Osteoblast (primary cell): ENCODE measurements around the gene PFKL. TPM values are rescaled to one million over a fixed set of nuclear protein-coding genes. Genes with fewer than 3 reads are reported as not detected.
"Not testable (repeated sequence)": the region's sequence is repeated elsewhere in the genome, so short reads cannot be mapped to it uniquely, and the experiment has no call there.

Experiments used
- DNase-seq: peaks from one replicate; pipeline ENCODE4 v3.0.0; 2011; ENCODE audit warnings: low spot score, mixed read lengths; ENCODE audit not compliant: insufficient read length; ENCODE audit errors: missing footprints
- H2AFZ ChIP-seq: 2 replicates; pipeline ENCODE4 v1.6.0; 2011; ENCODE audit warnings: mild to moderate bottlenecking, low read length
- H3K27ac ChIP-seq: 2 replicates; pipeline ENCODE4 v1.5.1; 2011; ENCODE audit warnings: mild to moderate bottlenecking, low read depth, low read length, moderate library complexity
- H3K27me3 ChIP-seq: 2 replicates; pipeline ENCODE4 v1.6.0; 2012; ENCODE audit warnings: mild to moderate bottlenecking, control low read depth, inconsistent platforms, low read length, moderate library complexity; ENCODE audit not compliant: insufficient read depth
- H3K36me3 ChIP-seq: 2 replicates; pipeline ENCODE4 v1.5.1; 2011; ENCODE audit warnings: mild to moderate bottlenecking, low read length, control low read depth, moderate library complexity; ENCODE audit not compliant: insufficient read depth
- H3K4me1 ChIP-seq: 2 replicates; pipeline ENCODE4 v1.5.1; 2011; ENCODE audit warnings: mild to moderate bottlenecking, low read length, control low read depth, moderate library complexity; ENCODE audit not compliant: insufficient read depth
- H3K4me2 ChIP-seq: 2 replicates; pipeline ENCODE4 v1.6.0; 2011; ENCODE audit warnings: mild to moderate bottlenecking, low read length; ENCODE audit not compliant: insufficient read depth
- H3K4me3 ChIP-seq: fragments of 200-600 bp; sonication (generic); 3 replicates; pipeline ENCODE4 v1.5.1; 2012; ENCODE audit warnings: mild to moderate bottlenecking, low read length, inconsistent platforms; ENCODE audit not compliant: insufficient read depth
- H3K79me2 ChIP-seq: 2 replicates; pipeline ENCODE4 v1.6.0; 2012; ENCODE audit warnings: mild to moderate bottlenecking, low read length, control low read depth, inconsistent platforms; ENCODE audit not compliant: insufficient read depth
- H3K9me3 ChIP-seq: 2 replicates; pipeline ENCODE4 v1.5.1; 2011; ENCODE audit warnings: low read depth, low read length, control low read depth
- H4K20me1 ChIP-seq: 2 replicates; pipeline ENCODE4 v1.6.0; 2012; ENCODE audit warnings: mild to moderate bottlenecking, low read length, control low read depth; ENCODE audit not compliant: insufficient read depth
- total RNA-seq: library from RNA; depleted of rRNA; stranded (reverse); fragments of >200 nt; gene quantifications from 2 replicates; pipeline ENCODE4 v1.2.3, GENCODE V29; 2012
- TF ChIP-seq, protein P1 (sequence below): IDR thresholded peaks from 2 replicates; pipeline ENCODE4 v1.5.1; 2011; ENCODE audit warnings: mild to moderate bottlenecking, low read depth, low read length, moderate library complexity; ENCODE audit errors: extremely low read depth

The PFKL gene
- total RNA-seq, 1 donor: 114 TPM

DNA sequence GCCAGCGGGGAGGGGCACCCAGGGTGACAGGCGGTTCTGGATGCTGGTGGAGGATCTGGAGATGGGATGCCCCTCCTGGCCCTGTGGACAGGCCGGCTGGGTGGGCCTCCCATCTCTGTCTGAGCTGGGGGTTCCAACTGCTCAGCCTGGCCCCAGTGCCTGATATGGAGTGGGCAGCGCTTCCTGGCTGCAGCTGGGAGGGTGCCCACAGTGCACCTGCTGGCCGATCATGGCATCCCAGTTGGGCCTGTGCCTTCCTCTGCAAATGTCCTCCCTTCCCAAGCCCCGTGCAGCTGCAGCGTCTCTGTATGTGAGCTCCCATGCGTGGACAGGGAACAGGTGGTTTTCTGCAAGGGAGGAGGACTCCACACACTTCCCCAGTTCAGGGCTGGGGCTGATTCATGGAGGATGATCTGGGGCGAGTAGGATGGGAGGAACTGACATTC is 2.1 kb downstream of the PFKL start:
- no peak overlapping the region for H3K4me3 ChIP-seq
- peaks cover 55% of the 10 kb centered on the region for H3K79me2 ChIP-seq
- DNase-seq: no peak
- no peaks in the 10 kb centered on the region for H3K27me3 ChIP-seq
- peaks cover 10% of the 10 kb centered on the region for H3K4me1 ChIP-seq
- H4K20me1 ChIP-seq: peaks cover 45% of the 10 kb centered on the region
- H2AFZ ChIP-seq: no peak overlapping the region
- no peaks in the 10 kb centered on the region for H3K36me3 ChIP-seq
- TF ChIP-seq, protein P1, sequence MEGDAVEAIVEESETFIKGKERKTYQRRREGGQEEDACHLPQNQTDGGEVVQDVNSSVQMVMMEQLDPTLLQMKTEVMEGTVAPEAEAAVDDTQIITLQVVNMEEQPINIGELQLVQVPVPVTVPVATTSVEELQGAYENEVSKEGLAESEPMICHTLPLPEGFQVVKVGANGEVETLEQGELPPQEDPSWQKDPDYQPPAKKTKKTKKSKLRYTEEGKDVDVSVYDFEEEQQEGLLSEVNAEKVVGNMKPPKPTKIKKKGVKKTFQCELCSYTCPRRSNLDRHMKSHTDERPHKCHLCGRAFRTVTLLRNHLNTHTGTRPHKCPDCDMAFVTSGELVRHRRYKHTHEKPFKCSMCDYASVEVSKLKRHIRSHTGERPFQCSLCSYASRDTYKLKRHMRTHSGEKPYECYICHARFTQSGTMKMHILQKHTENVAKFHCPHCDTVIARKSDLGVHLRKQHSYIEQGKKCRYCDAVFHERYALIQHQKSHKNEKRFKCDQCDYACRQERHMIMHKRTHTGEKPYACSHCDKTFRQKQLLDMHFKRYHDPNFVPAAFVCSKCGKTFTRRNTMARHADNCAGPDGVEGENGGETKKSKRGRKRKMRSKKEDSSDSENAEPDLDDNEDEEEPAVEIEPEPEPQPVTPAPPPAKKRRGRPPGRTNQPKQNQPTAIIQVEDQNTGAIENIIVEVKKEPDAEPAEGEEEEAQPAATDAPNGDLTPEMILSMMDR: no peak
- no peak overlapping the region for H3K27ac ChIP-seq
- no peaks in the 10 kb centered on the region for H3K9me3 ChIP-seq
- H3K4me2 ChIP-seq: no peak overlapping the region

DNA sequence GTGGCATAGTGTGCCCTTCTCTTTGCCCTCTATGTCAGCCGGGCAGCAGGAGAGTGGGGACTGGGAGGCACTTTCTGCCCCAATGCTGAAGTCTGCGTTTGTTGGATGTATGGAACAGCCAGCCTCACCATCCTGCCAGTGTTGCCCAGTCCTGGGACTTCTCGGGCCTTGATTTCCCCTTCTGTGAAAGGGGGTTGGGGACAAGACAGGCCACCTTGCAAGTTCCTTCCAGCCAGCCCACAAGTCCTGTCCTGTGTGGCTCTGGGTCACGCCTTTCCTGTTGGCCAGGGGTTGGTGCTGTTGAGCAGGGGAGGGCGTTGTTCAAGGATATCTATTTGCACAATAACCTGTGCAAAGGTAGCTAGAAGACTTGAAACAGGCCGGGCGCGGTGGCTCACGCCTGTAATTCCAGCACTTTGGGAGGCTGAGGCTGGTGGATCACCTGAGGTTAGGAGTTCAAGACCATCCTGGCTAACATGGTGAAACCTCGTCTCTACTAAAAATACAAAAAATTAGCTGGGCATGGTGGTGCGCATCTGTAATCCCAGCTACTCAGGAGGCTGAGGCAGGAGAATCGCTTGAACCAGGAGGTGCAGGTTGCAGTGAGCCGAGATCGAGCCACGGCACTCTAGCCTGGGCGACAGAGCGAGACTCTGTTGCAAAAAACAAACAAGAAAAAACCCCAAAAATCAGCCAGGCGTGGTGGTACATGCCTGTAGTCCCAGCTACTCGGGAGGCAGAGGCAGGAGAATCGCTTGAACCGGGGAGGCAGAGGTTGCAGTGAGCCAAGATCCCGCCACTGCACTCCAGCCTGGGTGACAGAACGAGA is 2.9 kb downstream of the PFKL start:
- H3K9me3 ChIP-seq, H3K4me2 ChIP-seq, H3K4me3 ChIP-seq, H3K27ac ChIP-seq, DNase-seq, H3K36me3 ChIP-seq, H3K27me3 ChIP-seq, H2AFZ ChIP-seq, H3K4me1 ChIP-seq: not testable (repeated sequence)
- peaks cover 57% of the 10 kb centered on the region for H3K79me2 ChIP-seq
- TF ChIP-seq, protein P1: peak; percentile 10
- peaks cover 50% of the 10 kb centered on the region for H4K20me1 ChIP-seq

DNA sequence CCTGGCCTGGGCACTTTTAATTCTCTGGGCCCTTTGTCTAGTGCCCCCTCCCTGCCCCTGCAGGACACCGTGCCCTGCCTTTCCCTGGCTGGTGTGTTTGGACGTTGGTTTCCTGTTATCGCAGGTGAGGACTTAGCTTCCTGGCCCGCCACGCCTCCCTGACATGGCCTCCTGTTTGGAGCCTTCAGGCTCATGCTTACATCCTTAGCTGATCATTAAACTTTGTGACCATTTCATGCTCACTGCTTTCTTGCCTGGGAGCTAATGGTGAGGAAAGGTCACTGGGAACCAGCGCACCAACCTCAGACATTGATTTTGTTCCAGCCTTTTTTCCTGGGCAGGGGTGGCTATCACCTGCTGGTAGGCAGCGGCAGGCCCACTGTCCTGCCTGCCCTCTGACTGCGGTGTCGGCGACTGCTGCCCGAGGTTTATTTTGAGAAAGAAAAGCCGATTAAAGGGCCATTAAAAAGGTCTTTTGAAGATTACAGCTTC is 3.7 kb downstream of the PFKL start:
- Histone ChIP-seq H3K4me3 (no peak overlapping the region), H3K79me2 (peaks cover 57% of the 10 kb centered on the region), H2AFZ (no peak overlapping the region), H3K27ac (no peak overlapping the region), H4K20me1 (peaks cover 52% of the 10 kb centered on the region), H3K27me3 (no peaks in the 10 kb centered on the region), H3K4me1 (peaks cover 10% of the 10 kb centered on the region), H3K9me3 (no peaks in the 10 kb centered on the region), H3K4me2 (no peak overlapping the region), H3K36me3 (no peaks in the 10 kb centered on the region)
- TF ChIP-seq, protein P1: no peak
- no peak for DNase-seq

DNA sequence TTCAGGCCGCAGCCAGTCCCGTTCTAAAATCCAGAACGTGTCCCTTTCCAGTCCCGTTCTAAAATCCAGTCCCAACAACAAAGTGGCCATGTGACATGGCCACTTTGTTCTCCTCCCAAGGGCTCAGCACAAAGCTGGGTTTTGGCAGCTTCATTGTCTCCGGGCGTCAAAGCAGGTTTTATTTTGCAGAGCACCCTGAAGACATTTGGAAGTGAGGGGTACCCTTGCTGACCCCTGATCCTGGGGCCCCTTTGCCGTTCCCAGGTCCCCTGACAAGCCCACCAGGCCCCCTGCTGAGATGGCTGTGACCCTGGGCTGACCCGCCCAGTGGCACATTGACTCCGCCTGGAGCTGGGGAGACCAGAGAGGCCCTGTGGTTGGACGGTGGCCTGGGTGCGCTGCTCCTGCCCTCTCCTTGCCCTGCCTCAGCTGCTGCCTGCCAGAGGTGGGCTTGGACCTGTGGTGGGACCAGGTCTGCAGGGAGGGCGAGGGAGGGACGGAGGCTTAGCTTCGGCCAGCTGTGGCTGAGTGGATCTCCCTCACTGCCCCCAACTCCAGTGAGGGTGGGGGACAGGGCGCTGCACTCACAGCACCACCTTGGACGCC is 4.3 kb downstream of the PFKL start:
- H3K4me2 ChIP-seq: no peak overlapping the region
- no peaks in the 10 kb centered on the region for H3K36me3 ChIP-seq
- H3K9me3 ChIP-seq: no peaks in the 10 kb centered on the region
- H3K79me2 ChIP-seq: peaks cover 57% of the 10 kb centered on the region
- H2AFZ ChIP-seq: no peak overlapping the region
- no peaks in the 10 kb centered on the region for H3K27me3 ChIP-seq
- DNase-seq: no peak
- no peak overlapping the region for H3K4me3 ChIP-seq
- TF ChIP-seq, protein P1: no peak
- H3K4me1 ChIP-seq: peaks cover 9% of the 10 kb centered on the region
- H4K20me1 ChIP-seq: peaks cover 52% of the 10 kb centered on the region
- H3K27ac ChIP-seq: no peak overlapping the region
